Epithelial cell of proximal tubule (primary cell): Measurements from ENCODE around the gene DAZAP2. TPM values are rescaled to one million over a fixed set of nuclear protein-coding genes. Genes with fewer than 3 reads are reported as not detected.

Experiments
- DNase-seq: peaks from one replicate; pipeline ENCODE4 v3.0.0-alpha.2; 2011; ENCODE audit warnings: low read depth
- H3K4me3 ChIP-seq: 2 replicates; pipeline ENCODE4 v1.5.1; 2011; ENCODE audit warnings: low read depth, mild to moderate bottlenecking, low read length
- total RNA-seq: library from RNA; depleted of rRNA; stranded (reverse); fragments of >200 nt; gene quantifications from 2 replicates; pipeline ENCODE4 v1.2.3, GENCODE V29; 2015
- TF ChIP-seq, protein P1 (sequence below): conservative IDR thresholded peaks from 2 replicates; pipeline ENCODE4 v1.5.1; 2012; ENCODE audit warnings: low read depth, mild to moderate bottlenecking, low read length

Gene DAZAP2
- total RNA-seq, 1 donor from 2014 or later = 196 TPM

DNA sequence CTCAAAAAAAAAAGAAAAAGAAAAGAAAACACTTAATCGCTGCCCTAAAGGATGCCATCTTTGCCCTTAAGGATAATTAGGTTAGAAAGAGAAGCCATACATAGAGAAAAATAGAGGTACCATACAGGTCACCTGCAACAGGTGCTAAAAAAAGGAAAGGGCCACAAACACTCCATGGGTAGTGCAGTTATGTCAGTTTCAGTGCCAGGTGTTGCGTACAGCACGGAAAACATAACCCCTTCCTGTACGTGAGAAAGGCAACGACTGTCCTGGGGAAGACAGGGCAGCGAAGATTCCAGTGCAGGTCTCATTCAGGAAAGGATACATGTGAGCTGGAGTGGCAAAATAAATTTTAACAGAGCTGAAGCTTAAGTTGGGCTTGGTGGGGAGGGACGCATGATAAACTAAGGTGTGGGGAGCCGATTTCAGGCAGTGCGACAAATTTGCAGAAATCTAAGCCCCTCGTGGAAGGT lies 553 bp upstream of the DAZAP2 start:
- no peak for DNase-seq
- TF ChIP-seq, protein P1, sequence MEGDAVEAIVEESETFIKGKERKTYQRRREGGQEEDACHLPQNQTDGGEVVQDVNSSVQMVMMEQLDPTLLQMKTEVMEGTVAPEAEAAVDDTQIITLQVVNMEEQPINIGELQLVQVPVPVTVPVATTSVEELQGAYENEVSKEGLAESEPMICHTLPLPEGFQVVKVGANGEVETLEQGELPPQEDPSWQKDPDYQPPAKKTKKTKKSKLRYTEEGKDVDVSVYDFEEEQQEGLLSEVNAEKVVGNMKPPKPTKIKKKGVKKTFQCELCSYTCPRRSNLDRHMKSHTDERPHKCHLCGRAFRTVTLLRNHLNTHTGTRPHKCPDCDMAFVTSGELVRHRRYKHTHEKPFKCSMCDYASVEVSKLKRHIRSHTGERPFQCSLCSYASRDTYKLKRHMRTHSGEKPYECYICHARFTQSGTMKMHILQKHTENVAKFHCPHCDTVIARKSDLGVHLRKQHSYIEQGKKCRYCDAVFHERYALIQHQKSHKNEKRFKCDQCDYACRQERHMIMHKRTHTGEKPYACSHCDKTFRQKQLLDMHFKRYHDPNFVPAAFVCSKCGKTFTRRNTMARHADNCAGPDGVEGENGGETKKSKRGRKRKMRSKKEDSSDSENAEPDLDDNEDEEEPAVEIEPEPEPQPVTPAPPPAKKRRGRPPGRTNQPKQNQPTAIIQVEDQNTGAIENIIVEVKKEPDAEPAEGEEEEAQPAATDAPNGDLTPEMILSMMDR = peak; percentile 1
- H3K4me3 ChIP-seq = peak overlapping the region; percentile 97

DNA sequence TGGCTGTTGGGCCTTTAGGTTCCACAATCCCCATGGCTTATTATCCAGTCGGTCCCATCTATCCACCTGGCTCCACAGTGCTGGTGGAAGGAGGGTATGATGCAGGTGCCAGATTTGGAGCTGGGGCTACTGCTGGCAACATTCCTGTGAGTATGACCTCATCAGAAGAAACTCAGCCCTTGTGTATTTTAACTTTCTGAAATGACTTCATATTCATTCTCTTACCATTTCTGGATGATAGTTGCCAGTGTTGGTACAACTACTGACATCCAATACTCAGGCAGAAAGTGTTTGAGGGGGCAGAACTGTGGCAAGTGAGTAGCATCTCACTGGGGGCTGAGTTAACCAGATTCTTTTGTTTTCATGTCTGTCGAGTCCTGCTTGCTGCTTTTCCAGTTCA lies 2.3 kb downstream of the DAZAP2 start:
- no peak for DNase-seq
- H3K4me3 ChIP-seq = no peak overlapping the region
- TF ChIP-seq, protein P1 = no peak

DNA sequence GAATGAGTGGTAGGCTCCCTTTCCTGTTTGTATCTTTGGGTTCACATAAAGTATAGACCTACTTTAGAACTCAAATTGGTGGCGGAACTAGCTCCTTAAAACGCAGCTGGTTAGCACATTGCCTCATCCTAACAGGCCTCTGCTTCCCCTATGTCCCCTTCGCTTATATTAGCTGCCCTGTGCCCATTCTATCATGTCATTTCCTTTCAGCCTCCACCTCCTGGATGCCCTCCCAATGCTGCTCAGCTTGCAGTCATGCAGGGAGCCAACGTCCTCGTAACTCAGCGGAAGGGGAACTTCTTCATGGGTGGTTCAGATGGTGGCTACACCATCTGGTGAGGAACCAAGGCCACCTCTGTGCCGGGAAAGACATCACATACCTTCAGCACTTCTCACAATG lies 3.5 kb downstream of the DAZAP2 start:
- TF ChIP-seq, protein P1 = no peak
- no peak overlapping the region for H3K4me3 ChIP-seq
- DNase-seq = no peak

DNA sequence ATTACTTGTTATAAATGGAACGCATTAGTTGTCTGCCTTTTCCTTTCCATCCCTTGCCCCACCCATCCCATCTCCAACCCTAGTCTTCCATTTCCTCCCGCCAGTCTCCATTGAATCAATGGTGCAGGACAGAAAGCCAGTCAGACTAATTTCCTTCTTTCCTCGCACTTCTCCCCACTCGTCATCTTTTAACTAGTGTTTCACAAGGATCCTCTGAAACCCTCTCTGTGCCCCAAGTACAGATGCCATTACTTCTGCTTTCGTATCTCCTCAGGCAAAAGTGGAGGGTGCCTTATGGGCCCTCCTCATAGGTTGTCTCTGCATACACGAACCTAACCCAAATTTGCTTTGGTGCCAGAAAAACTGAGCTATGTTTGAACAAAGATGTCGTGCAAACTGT lies 4.2 kb downstream of the DAZAP2 start:
- DNase-seq = no peak
- TF ChIP-seq, protein P1 = no peak

DNA sequence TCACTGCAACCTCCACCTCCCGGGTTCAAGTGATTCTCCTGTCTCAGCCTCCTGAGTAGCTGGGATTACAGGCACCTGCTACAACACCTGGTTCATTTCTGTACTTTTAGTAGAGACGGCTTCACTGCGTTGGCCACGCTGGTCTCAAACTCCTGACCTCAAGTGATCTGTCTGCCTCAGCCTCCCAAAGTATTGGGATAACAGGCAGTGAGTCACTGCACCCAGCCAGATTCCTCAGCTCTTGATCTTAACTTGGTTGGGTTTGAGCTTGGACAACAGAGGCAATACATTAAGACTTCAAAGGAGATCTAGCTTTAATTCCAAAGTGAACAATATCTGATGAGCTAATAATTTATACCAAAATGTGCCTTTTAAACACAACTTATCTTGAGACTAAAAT lies 5.6 kb downstream of the DAZAP2 start:
- no peak for DNase-seq
- H3K4me3 ChIP-seq = no peak overlapping the region
- TF ChIP-seq, protein P1 = no peak

More for the DNA sequence above, 4.2 kb downstream of the DAZAP2 start:
- H3K4me3 ChIP-seq = no peak overlapping the region

DNA sequence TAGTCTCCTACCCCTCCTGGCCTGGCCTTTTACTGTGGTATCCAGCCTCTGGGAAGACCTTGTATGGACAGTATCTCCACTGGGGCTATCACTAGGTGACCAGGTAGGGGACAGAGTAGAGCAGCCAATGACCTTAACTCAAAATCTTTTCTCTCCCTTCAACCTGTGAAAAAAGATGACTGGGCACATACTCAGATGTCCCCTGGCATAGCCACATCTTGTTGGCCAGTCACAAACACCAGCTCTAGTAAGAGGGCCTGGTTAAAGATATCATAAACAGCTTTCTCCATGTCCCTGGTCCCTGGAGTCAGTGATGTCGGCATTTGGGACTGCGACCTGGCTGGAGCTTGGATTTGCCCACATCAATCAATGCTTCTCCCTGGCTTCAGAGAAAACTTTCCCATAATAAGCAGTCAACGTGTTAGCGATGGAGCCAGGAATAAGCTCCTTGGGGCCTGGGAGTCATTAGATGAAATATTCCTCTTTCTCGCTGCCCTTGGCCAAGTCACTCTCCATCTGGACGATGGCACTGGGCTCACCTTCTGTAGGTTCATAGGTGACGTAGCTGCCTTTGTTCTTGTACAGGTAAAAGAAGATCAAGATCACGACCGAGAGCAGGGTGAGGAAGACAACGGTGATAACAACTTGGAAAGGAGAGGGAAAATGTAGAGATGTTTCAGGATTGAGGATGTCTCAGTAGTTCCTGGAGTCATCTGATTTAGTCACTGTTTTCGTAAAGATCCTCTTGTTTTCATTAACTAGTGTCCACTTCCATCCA lies 7.0 kb downstream of the DAZAP2 start:
- no peak for DNase-seq
- no peak overlapping the region for H3K4me3 ChIP-seq
- TF ChIP-seq, protein P1 = no peak
